Endodermal cell (in vitro differentiated cells): ENCODE data around the gene LAMA2. TPM values are rescaled to one million over a fixed set of nuclear protein-coding genes. Genes with fewer than 3 reads are reported as not detected.

Source experiments
- DNase-seq: peaks from one replicate; pipeline ENCODE4 v3.0.0-alpha.2; 2017
- H3K27ac ChIP-seq: 2 replicates; pipeline ENCODE4 v1.5.1; 2013; ENCODE audit warnings: mild to moderate bottlenecking, low read depth, low read length, moderate library complexity
- H3K27me3 ChIP-seq: 2 replicates; pipeline ENCODE4 v1.6.1; 2013; ENCODE audit warnings: mild to moderate bottlenecking, low read length, moderate library complexity; ENCODE audit not compliant: insufficient read depth, control insufficient read depth, poor library complexity, severe bottlenecking
- H3K36me3 ChIP-seq: 2 replicates; pipeline ENCODE4 v1.7.0; 2013; ENCODE audit warnings: mild to moderate bottlenecking, low read length, moderate library complexity; ENCODE audit not compliant: control insufficient read depth, insufficient read depth
- H3K4me1 ChIP-seq: one replicate; pipeline ENCODE4 v1.7.0; 2013; ENCODE audit warnings: low read length; ENCODE audit not compliant: control insufficient read depth, insufficient read depth
- H3K4me3 ChIP-seq: 2 replicates; pipeline ENCODE4 v1.5.1; 2013; ENCODE audit warnings: mild to moderate bottlenecking, low read length, moderate library complexity
- H3K9ac ChIP-seq: 2 replicates; pipeline ENCODE4 v1.6.1; 2013; ENCODE audit warnings: mild to moderate bottlenecking, low read length, moderate library complexity; ENCODE audit not compliant: poor library complexity, severe bottlenecking; ENCODE audit errors: extremely low read depth
- H3K9me3 ChIP-seq: 2 replicates; pipeline ENCODE4 v1.6.1; 2013; ENCODE audit warnings: mild to moderate bottlenecking, low read length, moderate library complexity; ENCODE audit not compliant: control insufficient read depth
- H3K27ac Mint-ChIP-seq: 2 replicates; pipeline ENCODE4 v1.8.0; 2020; ENCODE audit warnings: mixed read lengths
- H3K27me3 Mint-ChIP-seq: 2 replicates; pipeline ENCODE4 v1.8.0; 2021; ENCODE audit warnings: mild to moderate bottlenecking, mixed read lengths; ENCODE audit not compliant: insufficient read depth
- H3K36me3 Mint-ChIP-seq: 2 replicates; pipeline ENCODE4 v1.8.0; 2020; ENCODE audit warnings: low read depth, mixed read lengths
- H3K4me1 Mint-ChIP-seq: 2 replicates; pipeline ENCODE4 v1.8.0; 2020; ENCODE audit warnings: mixed read lengths
- H3K4me3 Mint-ChIP-seq: 2 replicates; pipeline ENCODE4 v1.8.0; 2020; ENCODE audit warnings: mild to moderate bottlenecking, moderate library complexity, mixed read lengths
- H3K9me3 Mint-ChIP-seq: 2 replicates; pipeline ENCODE4 v1.8.0; 2020; ENCODE audit warnings: mild to moderate bottlenecking, mixed read lengths
- CTCF ChIP-seq: fragments of 200-600 bp; sonication (generic); conservative IDR thresholded peaks from 2 replicates; pipeline ENCODE4 v1.5.0; 2021; ENCODE audit warnings: antibody characterized with exemption, mild to moderate bottlenecking
- WGBS, 2 experiments: methylation state at CpG; one replicate each; pipeline versions ENCODE4 v1.1.5 to v1.1.7; 2013; ENCODE audit warnings: missing lambda C conversion rate in 2 of 2, mixed read lengths in 1 of 2; ENCODE audit not compliant: insufficient coverage in 1 of 2, insufficient read length in 1 of 2; 5-methylcytosine and 5-hydroxymethylcytosine counted together
- total RNA-seq, 2 donors: library from RNA; stranded (reverse); fragmentation: NEBNext Ultra II Directional in 1 of 2; extraction: Animal tissue kit (Norgen Biotek cat#: 25700) in 1 of 2; gene quantifications; 2 replicates in 1 of 2; 3 replicates in 1 of 2; pipeline ENCODE4 v1.2.1, GENCODE V29; 2021

LAMA2 gene
- total RNA-seq, 2 donors from 2014 or later: 2.3 to 4.1 TPM

DNA sequence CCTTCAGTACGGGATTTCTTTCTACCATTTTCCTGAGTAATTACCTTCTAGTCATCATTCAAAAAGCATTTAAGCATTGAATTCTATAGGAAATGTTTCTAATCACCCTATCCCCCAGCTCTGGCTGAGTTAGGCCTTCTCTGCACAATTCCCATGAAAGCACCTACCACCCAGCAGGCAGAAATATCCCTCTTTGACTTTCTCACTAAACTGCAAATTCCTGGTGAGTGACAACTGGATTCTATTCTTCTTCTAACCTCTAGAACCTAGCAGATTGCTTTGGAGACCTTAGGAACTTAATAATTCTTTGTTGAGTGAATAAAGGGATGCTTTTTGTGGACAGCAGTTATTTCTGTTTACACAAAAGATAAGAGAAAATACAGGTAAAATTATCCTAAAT lies 328.7 kb downstream of the LAMA2 start:
- no peaks in the 10 kb centered on the region for H3K27me3 Mint-ChIP-seq
- H3K9me3 ChIP-seq: no peaks in the 10 kb centered on the region
- no peaks in the 10 kb centered on the region for H3K9me3 Mint-ChIP-seq
- no peak overlapping the region for H3K4me3 Mint-ChIP-seq
- DNase-seq: no peak
- H3K9ac ChIP-seq: no peak overlapping the region
- TF ChIP-seq CTCF: no peak
- WGBS, 2 experiments: 94 to 100% methylated on average over 1 of the region's 1 CpG
- no peaks in the 10 kb centered on the region for H3K27me3 ChIP-seq
- no peak overlapping the region for H3K27ac ChIP-seq
- H3K36me3 ChIP-seq: no peaks in the 10 kb centered on the region
- no peaks in the 10 kb centered on the region for H3K4me1 Mint-ChIP-seq
- no peak overlapping the region for H3K4me3 ChIP-seq
- no peaks in the 10 kb centered on the region for H3K4me1 ChIP-seq
- no peak overlapping the region for H3K27ac Mint-ChIP-seq
- H3K36me3 Mint-ChIP-seq: no peaks in the 10 kb centered on the region

DNA sequence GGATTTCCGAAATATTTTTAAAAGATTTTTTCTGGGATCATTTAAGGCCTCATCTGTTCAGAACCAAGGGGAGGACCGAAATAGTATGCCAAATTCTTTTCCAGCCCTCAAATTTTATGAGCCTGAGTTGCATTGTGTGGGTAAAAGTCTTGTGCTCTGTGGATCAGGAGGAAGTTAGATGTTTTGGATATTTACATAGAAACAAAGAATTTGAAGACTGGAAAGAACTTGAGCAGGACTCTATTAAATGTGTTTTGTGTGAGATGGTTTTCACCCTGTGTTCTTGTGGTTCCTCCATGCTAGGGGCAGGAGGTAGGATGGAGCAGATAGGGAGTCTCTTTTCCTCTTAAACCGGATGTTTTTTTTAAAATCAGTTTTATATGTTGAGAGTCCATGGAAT lies 329.1 kb downstream of the LAMA2 start:
- no peak overlapping the region for H3K4me3 ChIP-seq
- H3K27ac Mint-ChIP-seq: peak overlapping the region; percentile 64
- no peaks in the 10 kb centered on the region for H3K4me1 Mint-ChIP-seq
- H3K4me1 ChIP-seq: no peaks in the 10 kb centered on the region
- H3K36me3 ChIP-seq: no peaks in the 10 kb centered on the region
- no peak for DNase-seq
- no peak overlapping the region for H3K4me3 Mint-ChIP-seq
- WGBS, 2 experiments: 86 to 90% methylated on average over 2 to 3 of the region's 3 CpGs
- H3K36me3 Mint-ChIP-seq: no peaks in the 10 kb centered on the region
- TF ChIP-seq CTCF: no peak
- no peaks in the 10 kb centered on the region for H3K27me3 ChIP-seq
- no peak overlapping the region for H3K27ac ChIP-seq
- no peak overlapping the region for H3K9ac ChIP-seq
- no peaks in the 10 kb centered on the region for H3K27me3 Mint-ChIP-seq
- H3K9me3 Mint-ChIP-seq: no peaks in the 10 kb centered on the region
- H3K9me3 ChIP-seq: no peaks in the 10 kb centered on the region

DNA sequence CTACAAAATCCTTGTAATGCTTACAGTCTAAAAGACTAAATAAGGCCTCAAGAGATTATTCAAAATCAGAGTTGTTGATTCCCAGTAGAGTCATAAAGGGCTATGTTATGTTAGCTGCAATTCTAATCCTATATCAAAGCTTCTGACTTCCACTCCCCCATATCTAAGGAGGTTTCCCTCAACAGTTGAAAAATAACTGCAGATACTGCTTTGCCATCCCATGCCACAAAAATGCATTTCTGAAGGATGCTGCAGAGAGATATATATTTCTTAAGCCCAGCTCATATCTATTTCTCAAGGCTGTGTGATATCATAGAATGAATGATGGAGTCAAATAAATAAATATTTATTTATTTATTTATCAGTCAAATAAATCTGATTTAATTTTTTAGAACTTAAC lies 332.3 kb downstream of the LAMA2 start:
- no peaks in the 10 kb centered on the region for H3K9me3 Mint-ChIP-seq
- Histone ChIP-seq H3K9ac (no peak overlapping the region), H3K36me3 (no peaks in the 10 kb centered on the region), H3K27me3 (no peaks in the 10 kb centered on the region), H3K4me3 (no peak overlapping the region), H3K27ac (no peak overlapping the region), H3K9me3 (no peaks in the 10 kb centered on the region), H3K4me1 (no peaks in the 10 kb centered on the region)
- no peak for TF ChIP-seq CTCF
- no peaks in the 10 kb centered on the region for H3K36me3 Mint-ChIP-seq
- H3K4me1 Mint-ChIP-seq: no peaks in the 10 kb centered on the region
- H3K27ac Mint-ChIP-seq: no peak overlapping the region
- no peaks in the 10 kb centered on the region for H3K27me3 Mint-ChIP-seq
- no peak overlapping the region for H3K4me3 Mint-ChIP-seq
- DNase-seq: no peak
